ENCODE results near the gene DOK3. TPM values are rescaled to one million over a fixed set of nuclear protein-coding genes. Genes with fewer than 3 reads are reported as not detected.

The DOK3 gene
- polyA plus RNA-seq, 2 of the 4 experiments (the other 2 are of a cell fraction), result 1.3 to 7.1 TPM

DNA sequence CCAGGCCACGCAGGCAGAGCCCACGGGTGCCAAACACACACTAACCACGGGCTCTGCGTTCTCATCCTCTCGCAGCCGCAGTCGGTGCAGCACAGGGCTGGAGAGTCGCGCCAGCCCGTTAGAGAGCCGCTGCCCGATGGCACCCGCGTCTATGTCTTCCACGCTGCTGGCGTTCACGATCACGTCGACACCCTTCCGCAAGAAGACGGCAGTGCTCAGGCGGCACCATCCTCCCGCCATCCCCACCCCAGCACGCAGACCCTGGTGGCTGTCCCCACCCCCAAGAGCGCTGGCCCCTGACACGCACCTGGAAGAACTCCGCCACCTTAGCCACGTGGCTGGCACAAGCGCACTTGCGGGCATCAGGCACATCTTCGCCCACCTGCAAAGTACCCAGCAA lies 42.2 kb downstream of the DOK3 start:
- ChIA-PET POLR2A (no interaction called here), CTCF (interaction anchor here (1.5 to 24.5 kb wide), 3 partner anchors 11 to 63 kb away, joined by 5 to 354 read pairs (median 220); partner anchors contain the start of gene PDLIM7)
- FAIRE-seq (no peak), ATAC-seq (no peak), DNase-seq (ENCODE audit: low read depth in 1 of 2, low spot score in 1 of 2) (no peak)
- peaks cover 44% of the 10 kb centered on the region for H3K4me1 ChIP-seq
- no peak overlapping the region for H3K4me3 ChIP-seq
- no peak overlapping the region for H3K27ac ChIP-seq
- no peak for TF ChIP-seq EHF (CRISPR knock-in tag; IDR thresholded peaks at IDR 0.05)
- no peak for TF ChIP-seq MYC (IDR thresholded peaks at IDR 0.05; ENCODE audit: borderline replicate concordance, low read length)
- TF ChIP-seq NFE2L2 (conservative IDR thresholded peaks at IDR 0.05; ENCODE audit: low read length), result no peak
- no peak for TF ChIP-seq HOXA7 (CRISPR knock-in tag; IDR thresholded peaks at IDR 0.05)
- no peak for TF ChIP-seq RNF2 (IDR thresholded peaks at IDR 0.05; ENCODE audit: borderline replicate concordance, low read depth)
- no peak for TF ChIP-seq BHLHE40 (IDR thresholded peaks at IDR 0.05; ENCODE audit: low read depth, low read length)
- no peak for TF ChIP-seq EHMT2 (IDR thresholded peaks at IDR 0.05; ENCODE audit: low read depth)
- no peak for TF ChIP-seq MAX (IDR thresholded peaks at IDR 0.05)
- TF ChIP-seq, protein P1, sequence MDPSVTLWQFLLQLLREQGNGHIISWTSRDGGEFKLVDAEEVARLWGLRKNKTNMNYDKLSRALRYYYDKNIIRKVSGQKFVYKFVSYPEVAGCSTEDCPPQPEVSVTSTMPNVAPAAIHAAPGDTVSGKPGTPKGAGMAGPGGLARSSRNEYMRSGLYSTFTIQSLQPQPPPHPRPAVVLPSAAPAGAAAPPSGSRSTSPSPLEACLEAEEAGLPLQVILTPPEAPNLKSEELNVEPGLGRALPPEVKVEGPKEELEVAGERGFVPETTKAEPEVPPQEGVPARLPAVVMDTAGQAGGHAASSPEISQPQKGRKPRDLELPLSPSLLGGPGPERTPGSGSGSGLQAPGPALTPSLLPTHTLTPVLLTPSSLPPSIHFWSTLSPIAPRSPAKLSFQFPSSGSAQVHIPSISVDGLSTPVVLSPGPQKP (IDR thresholded peaks at IDR 0.05; ENCODE audit: low read depth, low read length), result no peak
- TF ChIP-seq ZFP36 (IDR thresholded peaks at IDR 0.05; ENCODE audit: borderline replicate concordance, partially characterized antibody), result no peak
- no peak for TF ChIP-seq CBX8 (IDR thresholded peaks at IDR 0.05)
- TF ChIP-seq HOXB13 (CRISPR knock-in tag; IDR thresholded peaks at IDR 0.05; ENCODE audit: low read depth), result no peak
- TF ChIP-seq ZSCAN20 (CRISPR knock-in tag; IDR thresholded peaks at IDR 0.05), result no peak
- TF ChIP-seq CHD2 (IDR thresholded peaks at IDR 0.05; ENCODE audit: low read length, partially characterized antibody), result no peak
- no peak for TF ChIP-seq CBX2 (IDR thresholded peaks at IDR 0.05; ENCODE audit: borderline replicate concordance, low read depth)
- TF ChIP-seq JUN (IDR thresholded peaks at IDR 0.05), result no peak
- TF ChIP-seq, protein P2, sequence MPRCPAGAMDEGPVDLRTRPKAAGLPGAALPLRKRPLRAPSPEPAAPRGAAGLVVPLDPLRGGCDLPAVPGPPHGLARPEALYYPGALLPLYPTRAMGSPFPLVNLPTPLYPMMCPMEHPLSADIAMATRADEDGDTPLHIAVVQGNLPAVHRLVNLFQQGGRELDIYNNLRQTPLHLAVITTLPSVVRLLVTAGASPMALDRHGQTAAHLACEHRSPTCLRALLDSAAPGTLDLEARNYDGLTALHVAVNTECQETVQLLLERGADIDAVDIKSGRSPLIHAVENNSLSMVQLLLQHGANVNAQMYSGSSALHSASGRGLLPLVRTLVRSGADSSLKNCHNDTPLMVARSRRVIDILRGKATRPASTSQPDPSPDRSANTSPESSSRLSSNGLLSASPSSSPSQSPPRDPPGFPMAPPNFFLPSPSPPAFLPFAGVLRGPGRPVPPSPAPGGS (IDR thresholded peaks at IDR 0.05), result no peak
- TF ChIP-seq ESRRA (IDR thresholded peaks at IDR 0.05; ENCODE audit: borderline replicate concordance, low read length), result no peak
- TF ChIP-seq NPAS2 (CRISPR knock-in tag; IDR thresholded peaks at IDR 0.05; ENCODE audit: borderline replicate concordance), result no peak
- no peak for TF ChIP-seq POLR2A (IDR thresholded peaks at IDR 0.05; ENCODE audit: low read length)
- H3K4me2 ChIP-seq, result no peak overlapping the region
- peaks cover 5% of the 10 kb centered on the region; the same call in 1 of the 3 replicates for H3K9me3 ChIP-seq
- 95% methylated on average over 31 of the region's 31 CpGs for WGBS (ENCODE audit: missing lambda C conversion rate)

- no peak overlapping the region for H3K27ac ChIP-seq
- H3K9me3 ChIP-seq, result peaks cover 5% of the 10 kb centered on the region; the same call in 1 of the 3 replicates
- DNase-seq (ENCODE audit: low read depth in 1 of 2, low spot score in 1 of 2) (no peak), FAIRE-seq (no peak), ATAC-seq (no peak)
- no peak overlapping the region for H3K4me3 ChIP-seq
- POLR2A ChIA-PET, result no interaction called here
- 92% methylated on average over 22 of the region's 25 CpGs for WGBS (ENCODE audit: missing lambda C conversion rate)
- CTCF ChIA-PET, result interaction anchor here (1.5 to 24.5 kb wide), 3 partner anchors 11 to 63 kb away, joined by 5 to 354 read pairs (median 220); partner anchors contain the start of gene PDLIM7
- H3K4me2 ChIP-seq, result no peak overlapping the region
- peaks cover 38% of the 10 kb centered on the region for H3K4me1 ChIP-seq
- TF ChIP-seq EHMT2 (IDR thresholded peaks at IDR 0.05; ENCODE audit: low read depth) (no peak), MAZ (IDR thresholded peaks at IDR 0.05; ENCODE audit: borderline replicate concordance, low read depth, low read length) (no peak), CTCF (IDR thresholded peaks at IDR 0.05) (no peak), HOXB13 (CRISPR knock-in tag; IDR thresholded peaks at IDR 0.05; ENCODE audit: low read depth) (no peak), FOXS1 (CRISPR knock-in tag; IDR thresholded peaks at IDR 0.05) (no peak), FOSB (CRISPR knock-in tag; IDR thresholded peaks at IDR 0.05) (no peak), KDM5A (IDR thresholded peaks at IDR 0.05) (no peak), HEYL (CRISPR knock-in tag; IDR thresholded peaks at IDR 0.05) (no peak), PHF8 (IDR thresholded peaks at IDR 0.05; ENCODE audit: borderline replicate concordance, low read depth) (no peak), MAFK (IDR thresholded peaks at IDR 0.05; ENCODE audit: partially characterized antibody) (no peak), KDM1A (IDR thresholded peaks at IDR 0.05; ENCODE audit: low read depth) (no peak), SMC3 (IDR thresholded peaks at IDR 0.05) (no peak), FOSL2 (IDR thresholded peaks at IDR 0.05) (no peak), FOSL2 (CRISPR knock-in tag; IDR thresholded peaks at IDR 0.05) (no peak), HOXA7 (CRISPR knock-in tag; IDR thresholded peaks at IDR 0.05) (no peak)
- TF ChIP-seq, protein P1 (IDR thresholded peaks at IDR 0.05; ENCODE audit: low read depth, low read length), result no peak
These were observed 42.8 kb downstream of the DOK3 start for GRCh38 chr5:177466861-177467260.

All from A549 (cell line).